ENCODE results near the gene LRRC27.

- TF ChIP-seq CTCF (IDR thresholded peaks at IDR 0.05): no peak
- TF ChIP-seq POLR2A (IDR thresholded peaks at IDR 0.05): no peak
These were observed 88.5 kb downstream of the LRRC27 start for GRCh38 chr10:132420469-132420980.

All from esophagus squamous epithelium (tissue), 4 donors.